Adrenal gland (tissue), 12 donors: Measurements from ENCODE around the gene GOLPH3. TPM values are rescaled to one million over a fixed set of nuclear protein-coding genes. Genes with fewer than 3 reads are reported as not detected.

Experiments
- DNase-seq, 7 donors: peaks; one replicate each; pipeline ENCODE4 v3.0.0-alpha.2; 2019 to 2020
- H3K27ac ChIP-seq, 5 donors: fragments of 200-600 bp; sonication (generic) in 4 of 5; 1 replicate in 3 of 5; 2 replicates in 2 of 5; pipeline versions ENCODE4 v1.5.1 to v1.8.0; 2016 to 2020; ENCODE audit warnings: mild to moderate bottlenecking in 1 of 5
- H3K27me3 ChIP-seq: fragments of 200-600 bp; 2 replicates; pipeline ENCODE4 v1.8.0; 2021
- H3K36me3 ChIP-seq, 2 donors: fragments of 200-600 bp; replicated peaks in 1 of 2; 1 replicate in 1 of 2; 2 replicates in 1 of 2; pipeline versions ENCODE4 v1.5.1 to v1.8.0; 2018 to 2022
- H3K4me1 ChIP-seq, 2 donors: fragments of 200-600 bp; replicated peaks in 1 of 2; 1 replicate in 1 of 2; 2 replicates in 1 of 2; pipeline versions ENCODE4 v1.5.1 to v1.8.0; 2018 to 2021
- H3K4me3 ChIP-seq, 4 donors: fragments of 200-600 bp; sonication (generic) in 3 of 4; one replicate each; pipeline ENCODE4 v1.5.1; 2016 to 2018
- H3K9me3 ChIP-seq, 3 donors: fragments of 200-600 bp; sonication (generic) in 1 of 3; replicated peaks in 1 of 3; 1 replicate in 2 of 3; 2 replicates in 1 of 3; pipeline versions ENCODE4 v1.5.1 to v1.8.0; 2016 to 2021
- POLR2A ChIP-seq, 2 donors: fragments of 450-650 bp; IDR thresholded peaks; one replicate each; pipeline ENCODE4 v1.6.1; 2017; ENCODE audit warnings: antibody characterized with exemption in 2 of 2, mild to moderate bottlenecking in 2 of 2, moderate library complexity in 1 of 2
- WGBS, 4 donors: extraction: QIAGEN DNeasy Blood & Tissue Kit in 2 of 4; methylation state at CpG; one replicate each; pipeline versions ENCODE4 v1.1.5 to v1.1.7; 2013 to 2017; 5-methylcytosine and 5-hydroxymethylcytosine counted together
- intact Hi-C, 2 donors: fragments of 100-400 bp; cut with DNase I; formaldehyde crosslinking; loops; one replicate each; pipeline versions ENCODE4 v1.14.1 to v1.15.0; 2022 to 2023
- polyA plus RNA-seq, 3 donors: library from polyadenylated mRNA; stranded (reverse); fragments of 200-250 nt in 2 of 3; fragments of 350-450 nt in 1 of 3; fragmentation: Illumina TruSeq in 1 of 3; extraction: RNeasy Lipid Tissue Mini Kit (QIAGEN cat#74804) in 1 of 3; gene quantifications; one replicate each; pipeline ENCODE4 v1.2.3, GENCODE V29; 2013 to 2014
- total RNA-seq, 9 donors: library from RNA; depleted of rRNA in 4 of 9; stranded (reverse); fragments of >200 nt in 4 of 9; fragments of 120-200 nt in 1 of 9; fragmentation: NEBNext Ultra II Directional in 1 of 9; extraction: Animal tissue kit (Norgen Biotek cat#: 25700) in 1 of 9; gene quantifications; one replicate each; pipeline versions ENCODE4 v1.1.0 to v1.2.4, GENCODE V29; 2013 to 2023
- TF ChIP-seq, protein P1 (sequence below), 6 experiments: fragments of 450-650 bp in 4 of 6; fragments of 200-600 bp in 2 of 6; sonication (generic) in 1 of 6; IDR thresholded peaks; 1 replicate in 5 of 6; 2 replicates in 1 of 6; pipeline versions ENCODE4 v1.5.1 to v1.8.0; 2016 to 2021; ENCODE audit warnings: antibody characterized with exemption in 6 of 6, mild to moderate bottlenecking in 2 of 6, moderate library complexity in 1 of 6
- donor health status: healthy with polysubstance abuse.
- donor health status: Bipolar disorder and iron deficiency.
- donor health status: DM: yes; HTN: yes; CAD: no.
- donor health status: DM: no; HTN: no; CAD: no.
- donor health status: DM: no; HTN: no; CAD: no.
- donor health status: DM: yes; HTN: yes; CAD: no.

GOLPH3 gene
- total and polyA plus RNA-seq, 12 donors = 27.8 to 206 (median 77.0) TPM

DNA sequence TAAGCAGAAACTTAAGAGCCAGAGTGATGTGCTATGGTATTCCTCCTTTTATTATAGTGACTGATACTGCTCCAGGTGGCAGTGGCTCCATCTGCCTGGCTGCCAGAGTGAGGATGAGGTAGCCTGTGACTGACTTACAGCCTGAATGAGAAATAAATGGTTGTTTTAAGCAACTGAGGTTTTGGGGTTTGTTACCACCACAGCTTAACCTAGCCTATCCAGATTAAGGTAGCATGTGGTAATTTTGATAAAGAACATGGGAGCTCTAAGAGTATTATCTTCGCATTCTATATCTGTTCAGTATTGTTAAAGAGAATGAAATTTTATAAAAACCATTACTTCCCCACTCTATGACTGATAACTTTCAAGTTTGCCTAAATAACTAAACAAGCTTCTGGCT lies 39.0 kb downstream of the GOLPH3 start:
- Histone ChIP-seq H3K27me3 (no peaks in the 10 kb centered on the region), H3K4me3 (no peak overlapping the region), H3K36me3 (peaks cover 0 to 24% of the 10 kb centered on the region in 2 donors), H3K27ac (no peak overlapping the region), H3K4me1 (peaks cover 0 to 25% of the 10 kb centered on the region in 2 donors), H3K9me3 (no peaks in the 10 kb centered on the region)
- intact Hi-C loops = no loop called here
- 95 to 100% (median 96%) methylated on average over 1 of the region's 1 CpG for WGBS, 4 donors
- TF ChIP-seq, protein P1, sequence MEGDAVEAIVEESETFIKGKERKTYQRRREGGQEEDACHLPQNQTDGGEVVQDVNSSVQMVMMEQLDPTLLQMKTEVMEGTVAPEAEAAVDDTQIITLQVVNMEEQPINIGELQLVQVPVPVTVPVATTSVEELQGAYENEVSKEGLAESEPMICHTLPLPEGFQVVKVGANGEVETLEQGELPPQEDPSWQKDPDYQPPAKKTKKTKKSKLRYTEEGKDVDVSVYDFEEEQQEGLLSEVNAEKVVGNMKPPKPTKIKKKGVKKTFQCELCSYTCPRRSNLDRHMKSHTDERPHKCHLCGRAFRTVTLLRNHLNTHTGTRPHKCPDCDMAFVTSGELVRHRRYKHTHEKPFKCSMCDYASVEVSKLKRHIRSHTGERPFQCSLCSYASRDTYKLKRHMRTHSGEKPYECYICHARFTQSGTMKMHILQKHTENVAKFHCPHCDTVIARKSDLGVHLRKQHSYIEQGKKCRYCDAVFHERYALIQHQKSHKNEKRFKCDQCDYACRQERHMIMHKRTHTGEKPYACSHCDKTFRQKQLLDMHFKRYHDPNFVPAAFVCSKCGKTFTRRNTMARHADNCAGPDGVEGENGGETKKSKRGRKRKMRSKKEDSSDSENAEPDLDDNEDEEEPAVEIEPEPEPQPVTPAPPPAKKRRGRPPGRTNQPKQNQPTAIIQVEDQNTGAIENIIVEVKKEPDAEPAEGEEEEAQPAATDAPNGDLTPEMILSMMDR (IDR thresholded peaks at IDR 0.05) = no peak
- no peak for TF ChIP-seq POLR2A (IDR thresholded peaks at IDR 0.05)
- no peak for DNase-seq

DNA sequence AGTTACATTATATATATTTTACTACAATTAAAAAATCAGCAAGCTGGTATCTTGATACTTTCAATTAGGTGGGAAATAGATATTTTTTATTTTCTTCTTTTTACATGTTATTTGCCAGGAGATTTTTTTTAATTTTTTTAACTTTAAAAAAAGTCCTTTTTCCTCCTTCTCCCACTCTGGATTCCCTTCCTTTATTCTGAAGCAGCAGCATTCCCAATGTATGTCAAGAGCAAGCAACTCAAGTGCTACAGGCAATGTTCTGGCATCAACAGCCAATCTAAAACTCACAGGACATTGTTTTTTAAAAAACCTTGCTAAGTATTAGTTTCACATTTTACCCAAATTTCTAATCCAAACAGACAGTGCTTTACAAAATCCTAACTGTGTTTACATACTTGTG lies 41.4 kb downstream of the GOLPH3 start:
- Histone ChIP-seq H3K9me3 (no peaks in the 10 kb centered on the region), H3K4me3 (no peak overlapping the region), H3K36me3 (peaks cover 0 to 24% of the 10 kb centered on the region in 2 donors), H3K27me3 (no peaks in the 10 kb centered on the region), H3K27ac (no peak overlapping the region), H3K4me1 (peaks cover 0 to 34% of the 10 kb centered on the region in 2 donors)
- intact Hi-C loops = no loop called here
- no peak for TF ChIP-seq POLR2A (IDR thresholded peaks at IDR 0.05)
- TF ChIP-seq, protein P1 (IDR thresholded peaks at IDR 0.05) = no peak
- no peak for DNase-seq

DNA sequence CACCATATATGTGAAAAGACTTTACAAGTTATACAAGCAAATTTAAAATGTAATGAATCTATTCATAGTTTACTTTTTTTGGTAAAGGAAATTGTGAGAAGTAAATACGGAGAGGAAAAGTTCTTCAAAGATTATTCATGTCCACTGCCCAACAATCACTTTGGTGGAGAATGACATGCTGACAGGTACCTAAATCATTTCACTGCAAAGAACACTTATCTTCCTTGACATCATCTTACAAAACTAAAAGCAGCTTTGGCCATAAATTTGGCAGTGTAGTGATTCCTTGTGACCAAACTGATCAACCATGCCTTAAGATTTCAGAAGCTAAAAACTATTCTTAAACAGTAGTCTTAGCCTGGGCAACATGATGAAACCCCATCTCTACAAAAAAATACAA lies 42.5 kb downstream of the GOLPH3 start:
- 90 to 96% (median 92%) methylated on average over 1 of the region's 1 CpG for WGBS, 4 donors
- no peak for DNase-seq
- intact Hi-C loops = no loop called here
- H3K9me3 ChIP-seq = no peaks in the 10 kb centered on the region
- H3K4me3 ChIP-seq = no peak overlapping the region
- no peak overlapping the region for H3K27ac ChIP-seq
- TF ChIP-seq POLR2A (IDR thresholded peaks at IDR 0.05) = no peak
- TF ChIP-seq, protein P1 (IDR thresholded peaks at IDR 0.05) = no peak
- peaks cover 0 to 24% of the 10 kb centered on the region in 2 donors for H3K36me3 ChIP-seq
- peaks cover 0 to 38% of the 10 kb centered on the region in 2 donors for H3K4me1 ChIP-seq
- no peaks in the 10 kb centered on the region for H3K27me3 ChIP-seq

DNA sequence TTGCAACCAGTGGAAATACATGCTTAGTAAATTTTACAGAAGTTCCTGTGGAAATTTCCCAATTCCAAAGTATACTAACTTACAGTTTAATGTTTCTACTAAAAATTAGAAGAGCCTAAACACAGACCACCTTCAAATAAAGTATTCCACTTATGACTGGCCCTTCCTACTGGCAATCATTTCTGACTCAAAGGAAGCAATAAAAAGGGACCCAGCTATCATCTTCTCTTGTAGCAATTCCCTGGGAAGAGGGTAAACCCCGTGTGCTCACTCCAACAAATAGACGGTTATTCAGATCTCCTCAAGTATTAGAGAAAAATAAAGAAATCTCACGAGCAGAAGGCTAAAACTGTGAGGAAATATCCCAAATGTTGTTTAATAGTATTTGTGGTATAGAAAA lies 43.3 kb downstream of the GOLPH3 start:
- Histone ChIP-seq H3K4me3 (no peak overlapping the region), H3K27ac (no peak overlapping the region), H3K4me1 (peaks cover 0 to 43% of the 10 kb centered on the region in 2 donors), H3K27me3 (no peaks in the 10 kb centered on the region), H3K9me3 (no peaks in the 10 kb centered on the region), H3K36me3 (peaks cover 0 to 28% of the 10 kb centered on the region in 2 donors)
- intact Hi-C loops = no loop called here
- TF ChIP-seq, protein P1 (IDR thresholded peaks at IDR 0.05) = no peak
- no peak for TF ChIP-seq POLR2A (IDR thresholded peaks at IDR 0.05)
- 80 to 94% (median 91%) methylated on average over 3 of the region's 3 CpGs for WGBS, 4 donors
- DNase-seq = no peak
